OCI-LY7 (cell line): Measurements from ENCODE around the gene OPTN.

Experiments used
- CTCF ChIP-seq: fragments of 200-600 bp; sonication (generic); conservative IDR thresholded peaks from 2 replicates; pipeline ENCODE4 v1.5.1; 2014; ENCODE audit warnings: mild to moderate bottlenecking, antibody characterized with exemption, low read length, moderate library complexity, mixed read lengths
- EZH2phosphoT487 ChIP-seq: fragments of 200-600 bp; sonication (generic); IDR thresholded peaks from 2 replicates; pipeline ENCODE4 v1.6.1; 2018; ENCODE audit warnings: low read depth, borderline replicate concordance, mild to moderate bottlenecking, mixed run types, antibody characterized with exemption, low read length, moderate library complexity, mixed read lengths

- no peak for TF ChIP-seq CTCF
- TF ChIP-seq EZH2phosphoT487: no peak
Observed at GRCh38 chr10:13118784-13119410, 18.9 kb downstream of the OPTN start.
